Hepatocyte (in vitro differentiated cells): Measurements from ENCODE around the gene KLHL1. TPM values are rescaled to one million over a fixed set of nuclear protein-coding genes. Genes with fewer than 3 reads are reported as not detected.

Experiments used
- DNase-seq: peaks from one replicate; pipeline ENCODE4 v3.0.0-alpha.2; 2016; ENCODE audit warnings: low spot score
- H2AFZ ChIP-seq: fragments of 200-600 bp; sonication (generic); 2 replicates; pipeline ENCODE4 v1.6.0; 2016; ENCODE audit warnings: antibody characterized with exemption, mild to moderate bottlenecking
- H3K27ac ChIP-seq: fragments of 200-600 bp; sonication (generic); 2 replicates; pipeline ENCODE4 v1.5.1; 2016; ENCODE audit warnings: mild to moderate bottlenecking
- H3K27me3 ChIP-seq: fragments of 200-600 bp; sonication (generic); 2 replicates; pipeline ENCODE4 v1.6.1; 2016
- H3K36me3 ChIP-seq: fragments of 200-600 bp; sonication (generic); replicated peaks from 2 replicates; pipeline ENCODE4 v1.5.1; 2016; ENCODE audit warnings: low read depth; ENCODE audit not compliant: insufficient read depth
- H3K4me1 ChIP-seq: fragments of 200-600 bp; sonication (generic); 2 replicates; pipeline ENCODE4 v1.5.1; 2016; ENCODE audit warnings: mild to moderate bottlenecking, moderate library complexity; ENCODE audit not compliant: insufficient read depth
- H3K4me2 ChIP-seq: fragments of 200-600 bp; sonication (generic); 2 replicates; pipeline ENCODE4 v1.6.0; 2016
- H3K4me3 ChIP-seq: fragments of 200-600 bp; sonication (generic); 2 replicates; pipeline ENCODE4 v1.5.1; 2016; ENCODE audit warnings: mild to moderate bottlenecking
- H3K79me2 ChIP-seq: fragments of 200-600 bp; sonication (generic); 2 replicates; pipeline ENCODE4 v1.6.0; 2017; ENCODE audit warnings: mild to moderate bottlenecking
- H3K9me2 ChIP-seq: fragments of 200-600 bp; sonication (generic); replicated peaks from 2 replicates; pipeline ENCODE4 v1.6.0; 2017; ENCODE audit warnings: mild to moderate bottlenecking; ENCODE audit not compliant: insufficient read depth
- H3K9me3 ChIP-seq: fragments of 200-600 bp; sonication (generic); 2 replicates; pipeline ENCODE4 v1.5.1; 2016; ENCODE audit warnings: low read depth, mild to moderate bottlenecking
- H4K20me1 ChIP-seq: fragments of 200-600 bp; sonication (generic); 2 replicates; pipeline ENCODE4 v1.6.0; 2016; ENCODE audit warnings: mild to moderate bottlenecking; ENCODE audit not compliant: insufficient read depth, poor library complexity, severe bottlenecking
- CTCF ChIP-seq: fragments of 200-600 bp; sonication (generic); IDR thresholded peaks from 2 replicates; pipeline ENCODE4 v1.5.1; 2016; ENCODE audit warnings: antibody characterized with exemption, mild to moderate bottlenecking; ENCODE audit not compliant: poor library complexity
- EZH2 ChIP-seq: fragments of 200-600 bp; sonication (generic); IDR thresholded peaks from 2 replicates; pipeline ENCODE4 v1.6.1; 2016; ENCODE audit warnings: antibody characterized with exemption, mild to moderate bottlenecking, borderline replicate concordance
- EZH2phosphoT487 ChIP-seq: fragments of 200-600 bp; sonication (generic); IDR thresholded peaks from one replicate; pipeline ENCODE4 v1.6.1; 2018; ENCODE audit warnings: antibody characterized with exemption, mild to moderate bottlenecking, low read depth, moderate library complexity; ENCODE audit not compliant: unreplicated experiment, severe bottlenecking
- WGBS: methylation state at CpG from one replicate; pipeline ENCODE4 v1.1.6; 2016; ENCODE audit warnings: low lambda C conversion rate; ENCODE audit errors: missing lambda C conversion rate; 5-methylcytosine and 5-hydroxymethylcytosine counted together
- polyA plus RNA-seq: library from polyadenylated mRNA; unstranded; fragments of >200 nt; fragmentation: Nextera tagmentation; extraction: Ambion mirVana; gene quantifications from 2 replicates; pipeline ENCODE4 v1.2.1, GENCODE V29; 2016
- total RNA-seq: library from RNA; depleted of rRNA; stranded (reverse); fragments of >200 nt; gene quantifications from 2 replicates; pipeline ENCODE4 v1.2.3, GENCODE V29; 2014

The KLHL1 gene
- total and polyA plus RNA-seq, 2 experiments from 2014 or later = 1.2 TPM

- Histone ChIP-seq H3K79me2 (no peaks in the 10 kb centered on the region), H3K9me3 (no peaks in the 10 kb centered on the region), H3K4me1 (no peaks in the 10 kb centered on the region), H2AFZ (no peak overlapping the region), H3K36me3 (no peaks in the 10 kb centered on the region), H3K9me2 (no peaks in the 10 kb centered on the region), H3K4me3 (no peak overlapping the region), H3K4me2 (no peak overlapping the region), H3K27ac (no peak overlapping the region), H4K20me1 (no peaks in the 10 kb centered on the region), H3K27me3 (peaks cover 29% of the 10 kb centered on the region)
- no peak for DNase-seq
- no peak for TF ChIP-seq EZH2
- TF ChIP-seq EZH2phosphoT487 = no peak
- TF ChIP-seq CTCF = no peak
Measured at GRCh38 chr13:70104481-70104880, 3.8 kb downstream of the KLHL1 start.

GRCh38 chr13:70098669-70099068 is 9.6 kb downstream of the KLHL1 start:
- Histone ChIP-seq H3K4me1 (no peaks in the 10 kb centered on the region), H2AFZ (no peak overlapping the region), H3K9me2 (no peaks in the 10 kb centered on the region), H4K20me1 (no peaks in the 10 kb centered on the region), H3K36me3 (no peaks in the 10 kb centered on the region), H3K79me2 (no peaks in the 10 kb centered on the region), H3K4me2 (no peak overlapping the region), H3K9me3 (no peaks in the 10 kb centered on the region), H3K27ac (no peak overlapping the region), H3K4me3 (no peak overlapping the region), H3K27me3 (no peaks in the 10 kb centered on the region)
- 41% methylated on average over 1 of the region's 1 CpG for WGBS
- TF ChIP-seq EZH2phosphoT487 (no peak), EZH2 (no peak), CTCF (peak; percentile 60)
- peak; percentile 8 for DNase-seq

- DNase-seq = no peak
- no peak overlapping the region for H2AFZ ChIP-seq
- no peaks in the 10 kb centered on the region for H3K4me1 ChIP-seq
- H3K27ac ChIP-seq = no peak overlapping the region
- no peak for TF ChIP-seq EZH2
- no peak for TF ChIP-seq EZH2phosphoT487
- WGBS = 87% methylated on average over 2 of the region's 2 CpGs
- no peak overlapping the region for H3K4me3 ChIP-seq
- no peaks in the 10 kb centered on the region for H4K20me1 ChIP-seq
- H3K4me2 ChIP-seq = no peak overlapping the region
- H3K9me2 ChIP-seq = no peaks in the 10 kb centered on the region
- no peaks in the 10 kb centered on the region for H3K27me3 ChIP-seq
- no peaks in the 10 kb centered on the region for H3K9me3 ChIP-seq
- no peaks in the 10 kb centered on the region for H3K36me3 ChIP-seq
- H3K79me2 ChIP-seq = no peaks in the 10 kb centered on the region
Measured at GRCh38 chr13:70090036-70090723, 18.1 kb downstream of the KLHL1 start.

- no peak for TF ChIP-seq EZH2
- no peak for TF ChIP-seq CTCF
- no peak for TF ChIP-seq EZH2phosphoT487
- Histone ChIP-seq H3K4me3 (no peak overlapping the region), H3K79me2 (no peaks in the 10 kb centered on the region), H3K36me3 (no peaks in the 10 kb centered on the region), H3K27ac (no peak overlapping the region), H3K4me1 (no peaks in the 10 kb centered on the region), H3K4me2 (no peak overlapping the region), H4K20me1 (no peaks in the 10 kb centered on the region), H3K27me3 (no peaks in the 10 kb centered on the region), H3K9me2 (no peaks in the 10 kb centered on the region), H3K9me3 (no peaks in the 10 kb centered on the region), H2AFZ (no peak overlapping the region)
- no peak for DNase-seq
- 70% methylated on average over 2 of the region's 2 CpGs for WGBS
Measured at GRCh38 chr13:70088926-70089325, 19.3 kb downstream of the KLHL1 start.
